Measurements from ENCODE around the gene SHROOM3. TPM values are rescaled to one million over a fixed set of nuclear protein-coding genes. Genes with fewer than 3 reads are reported as not detected.

SHROOM3 gene
- total RNA-seq, 6 experiments from 2014 or later = 39.1 to 98.7 (median 40.9) TPM

- Mint-ChIP-seq H3K27ac (peak overlapping the region; percentile 86), H3K36me3 (ENCODE audit: low read depth) (peaks cover 90% of the 10 kb centered on the region), H3K4me1 (ENCODE audit: low read depth) (peaks cover 45% of the 10 kb centered on the region), H3K27me3 (ENCODE audit: insufficient read depth) (peaks cover 8% of the 10 kb centered on the region), H3K4me3 (no peak overlapping the region; the same call in 1 of the 2 replicates), H3K9me3 (0 out of 2 replicates have a peak, but pooled peaks cover 4% of the 10 kb centered on the region)
- no peak for DNase-seq
- TF ChIP-seq CTCF (IDR thresholded peaks at IDR 0.05) = no peak
Observed at GRCh38 chr4:76773766-76774165, 338.7 kb downstream of the SHROOM3 start.

GRCh38 chr4:76779740-76780459, 344.9 kb downstream of the SHROOM3 start:
- no peak for DNase-seq
- H3K4me3 Mint-ChIP-seq = no peak overlapping the region; the same call in 1 of the 2 replicates
- H3K9me3 Mint-ChIP-seq = peaks cover 13% of the 10 kb centered on the region
- H3K27me3 Mint-ChIP-seq (ENCODE audit: insufficient read depth) = peaks cover 6% of the 10 kb centered on the region
- H3K27ac Mint-ChIP-seq = peak overlapping the region; percentile 94
- peaks cover 65% of the 10 kb centered on the region for H3K4me1 Mint-ChIP-seq (ENCODE audit: low read depth)
- no peak for TF ChIP-seq CTCF (IDR thresholded peaks at IDR 0.05)
- H3K36me3 Mint-ChIP-seq (ENCODE audit: low read depth) = peaks cover 82% of the 10 kb centered on the region

- TF ChIP-seq CTCF (IDR thresholded peaks at IDR 0.05) = no peak
- H3K4me1 Mint-ChIP-seq (ENCODE audit: low read depth) = peaks cover 65% of the 10 kb centered on the region
- peak overlapping the region; percentile 94 for H3K27ac Mint-ChIP-seq
- peaks cover 80% of the 10 kb centered on the region for H3K36me3 Mint-ChIP-seq (ENCODE audit: low read depth)
- DNase-seq = no peak
- no peak overlapping the region for H3K4me3 Mint-ChIP-seq
- peaks cover 13% of the 10 kb centered on the region for H3K9me3 Mint-ChIP-seq
- H3K27me3 Mint-ChIP-seq (ENCODE audit: insufficient read depth) = peaks cover 6% of the 10 kb centered on the region
Observed at GRCh38 chr4:76780781-76781697, 346.0 kb downstream of the SHROOM3 start.

GRCh38 chr4:76781698-76782595, 346.9 kb downstream of the SHROOM3 start:
- Mint-ChIP-seq H3K36me3 (ENCODE audit: low read depth) (peaks cover 80% of the 10 kb centered on the region), H3K27me3 (ENCODE audit: insufficient read depth) (peaks cover 3% of the 10 kb centered on the region), H3K4me1 (ENCODE audit: low read depth) (peaks cover 65% of the 10 kb centered on the region), H3K9me3 (peaks cover 10% of the 10 kb centered on the region), H3K4me3 (peak overlapping the region; percentile 84), H3K27ac (peak overlapping the region; percentile 94)
- TF ChIP-seq CTCF (IDR thresholded peaks at IDR 0.05) = no peak
- DNase-seq = peak; percentile 93

- no peak for TF ChIP-seq CTCF (IDR thresholded peaks at IDR 0.05)
- Mint-ChIP-seq H3K27ac (peak overlapping the region; percentile 94), H3K4me3 (peak overlapping the region; percentile 84), H3K27me3 (ENCODE audit: insufficient read depth) (peaks cover 5% of the 10 kb centered on the region), H3K4me1 (ENCODE audit: low read depth) (peaks cover 65% of the 10 kb centered on the region), H3K36me3 (ENCODE audit: low read depth) (peaks cover 80% of the 10 kb centered on the region), H3K9me3 (peaks cover 9% of the 10 kb centered on the region)
- DNase-seq = peak; percentile 67
Observed at GRCh38 chr4:76782837-76783236, 347.8 kb downstream of the SHROOM3 start.
